HFF-Myc (cell line): ENCODE data around the gene CST3.
"Not testable (repeated sequence)": the region's sequence is repeated elsewhere in the genome, so short reads cannot be mapped to it uniquely, and the experiment has no call there.

ENCODE experiments used
- DNase-seq: peaks from one replicate; pipeline ENCODE4 v3.0.0-alpha.2; 2011; ENCODE audit warnings: low read depth; ENCODE audit errors: extremely low read depth
- H3K4me3 ChIP-seq: replicated peaks from 2 replicates; pipeline ENCODE4 v1.5.1; 2011; ENCODE audit warnings: low read depth, mild to moderate bottlenecking, control low read depth, low read length
- TF ChIP-seq, protein P1 (sequence below): IDR thresholded peaks from 2 replicates; pipeline ENCODE4 v1.5.1; 2012; ENCODE audit warnings: mild to moderate bottlenecking, low read depth, low read length, control low read depth; ENCODE audit errors: missing control alignments

The CST3 gene

DNA sequence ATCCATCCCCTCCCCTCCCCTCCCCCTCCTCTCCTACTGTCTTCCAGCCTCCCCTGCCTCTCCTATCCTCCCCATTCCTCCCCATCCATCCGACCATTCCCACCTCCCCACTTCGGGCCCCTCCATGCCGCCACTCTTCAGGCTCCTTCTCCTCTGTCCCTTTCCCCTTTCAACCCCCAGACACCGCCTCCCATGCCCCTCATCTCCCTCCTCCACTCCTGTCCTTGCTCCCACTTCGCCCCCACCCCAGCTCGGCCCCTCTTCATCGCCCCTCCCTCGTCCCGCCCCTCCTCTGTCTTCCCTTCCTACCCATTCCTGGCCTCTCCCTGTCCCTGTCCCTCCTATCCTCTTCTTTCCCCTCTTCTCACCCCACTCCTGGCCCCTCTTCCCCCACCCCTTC, 554 bp upstream of the CST3 start:
- TF ChIP-seq, protein P1, sequence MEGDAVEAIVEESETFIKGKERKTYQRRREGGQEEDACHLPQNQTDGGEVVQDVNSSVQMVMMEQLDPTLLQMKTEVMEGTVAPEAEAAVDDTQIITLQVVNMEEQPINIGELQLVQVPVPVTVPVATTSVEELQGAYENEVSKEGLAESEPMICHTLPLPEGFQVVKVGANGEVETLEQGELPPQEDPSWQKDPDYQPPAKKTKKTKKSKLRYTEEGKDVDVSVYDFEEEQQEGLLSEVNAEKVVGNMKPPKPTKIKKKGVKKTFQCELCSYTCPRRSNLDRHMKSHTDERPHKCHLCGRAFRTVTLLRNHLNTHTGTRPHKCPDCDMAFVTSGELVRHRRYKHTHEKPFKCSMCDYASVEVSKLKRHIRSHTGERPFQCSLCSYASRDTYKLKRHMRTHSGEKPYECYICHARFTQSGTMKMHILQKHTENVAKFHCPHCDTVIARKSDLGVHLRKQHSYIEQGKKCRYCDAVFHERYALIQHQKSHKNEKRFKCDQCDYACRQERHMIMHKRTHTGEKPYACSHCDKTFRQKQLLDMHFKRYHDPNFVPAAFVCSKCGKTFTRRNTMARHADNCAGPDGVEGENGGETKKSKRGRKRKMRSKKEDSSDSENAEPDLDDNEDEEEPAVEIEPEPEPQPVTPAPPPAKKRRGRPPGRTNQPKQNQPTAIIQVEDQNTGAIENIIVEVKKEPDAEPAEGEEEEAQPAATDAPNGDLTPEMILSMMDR, result no peak
- no peak for DNase-seq
- H3K4me3 ChIP-seq, result no peak overlapping the region

DNA sequence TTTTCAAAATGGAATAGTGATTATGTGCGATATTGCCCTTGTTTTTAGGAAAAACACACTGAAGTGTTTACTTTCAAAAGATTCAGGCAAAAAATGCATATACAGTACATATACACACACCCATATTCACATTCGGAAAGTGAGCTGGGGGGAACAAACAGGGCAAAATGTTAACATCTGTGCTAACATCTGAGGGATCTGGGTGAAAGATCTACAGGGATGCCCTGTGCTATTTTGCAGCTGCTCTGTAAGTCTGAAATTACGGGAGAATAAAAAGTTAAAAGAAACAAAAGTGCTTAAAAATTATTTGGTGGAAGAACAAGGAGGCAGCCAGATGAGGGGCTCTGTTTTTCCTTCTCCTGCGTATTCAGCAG, 860 bp downstream of the CST3 start:
- H3K4me3 ChIP-seq, result peak overlapping the region; percentile 71
- DNase-seq, result no peak
- TF ChIP-seq, protein P1, result no peak

DNA sequence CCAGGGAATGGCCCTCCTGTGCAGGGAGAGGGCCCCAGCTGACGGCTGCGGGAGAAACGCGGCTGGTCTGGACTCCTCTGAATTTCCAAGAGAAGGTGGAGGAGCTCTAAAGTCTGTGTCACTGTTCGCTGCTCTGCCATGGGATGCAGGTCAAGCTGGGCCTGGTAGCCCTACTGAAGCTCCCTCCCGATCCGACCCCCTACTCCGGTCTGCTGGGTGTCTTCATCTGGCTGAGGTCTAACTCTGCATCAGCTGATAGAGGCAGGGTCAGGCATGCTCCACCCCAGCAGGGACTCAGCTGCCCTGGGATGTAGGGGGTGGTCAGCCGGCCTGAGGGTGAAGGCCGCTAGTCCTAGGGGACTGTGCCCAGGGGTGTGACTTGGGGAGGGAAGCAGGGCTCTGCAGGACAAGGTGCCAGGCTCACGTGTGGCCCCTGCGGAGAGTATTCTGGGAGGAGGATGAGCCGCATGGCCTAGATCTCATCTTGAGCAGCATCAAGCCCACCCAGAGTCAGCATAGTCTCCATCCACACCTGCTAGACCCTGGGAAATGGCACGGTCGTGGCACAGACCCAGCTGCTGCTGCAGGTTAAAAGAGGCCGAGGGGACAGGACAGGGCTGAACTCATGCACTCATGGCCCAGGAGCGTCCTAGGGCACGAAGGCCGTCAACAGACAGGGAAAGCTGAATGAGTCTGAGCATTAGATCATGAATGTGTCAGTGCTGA, 1.4 kb downstream of the CST3 start:
- H3K4me3 ChIP-seq, result peak overlapping the region; percentile 71

DNA sequence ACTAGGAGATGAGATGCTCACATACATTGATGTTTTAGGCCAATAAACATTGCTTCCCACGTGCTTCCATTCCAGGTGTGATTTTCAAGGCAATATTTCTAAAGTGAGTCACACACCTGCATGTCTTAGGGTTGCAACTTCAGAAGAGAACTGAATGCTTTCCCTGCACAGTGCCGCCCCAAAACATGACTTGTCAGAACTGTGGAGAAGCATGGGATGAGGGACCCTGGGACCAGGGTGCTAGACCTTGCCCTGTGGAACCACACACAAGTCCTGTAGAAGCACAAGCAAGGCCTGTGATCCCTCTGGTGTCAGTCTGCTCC, 2.0 kb downstream of the CST3 start:
- peak overlapping the region; percentile 71 for H3K4me3 ChIP-seq
- not testable (repeated sequence) for DNase-seq

More for the DNA sequence above, 1.4 kb downstream of the CST3 start:
- no peak for DNase-seq
- TF ChIP-seq, protein P1, result no peak

DNA sequence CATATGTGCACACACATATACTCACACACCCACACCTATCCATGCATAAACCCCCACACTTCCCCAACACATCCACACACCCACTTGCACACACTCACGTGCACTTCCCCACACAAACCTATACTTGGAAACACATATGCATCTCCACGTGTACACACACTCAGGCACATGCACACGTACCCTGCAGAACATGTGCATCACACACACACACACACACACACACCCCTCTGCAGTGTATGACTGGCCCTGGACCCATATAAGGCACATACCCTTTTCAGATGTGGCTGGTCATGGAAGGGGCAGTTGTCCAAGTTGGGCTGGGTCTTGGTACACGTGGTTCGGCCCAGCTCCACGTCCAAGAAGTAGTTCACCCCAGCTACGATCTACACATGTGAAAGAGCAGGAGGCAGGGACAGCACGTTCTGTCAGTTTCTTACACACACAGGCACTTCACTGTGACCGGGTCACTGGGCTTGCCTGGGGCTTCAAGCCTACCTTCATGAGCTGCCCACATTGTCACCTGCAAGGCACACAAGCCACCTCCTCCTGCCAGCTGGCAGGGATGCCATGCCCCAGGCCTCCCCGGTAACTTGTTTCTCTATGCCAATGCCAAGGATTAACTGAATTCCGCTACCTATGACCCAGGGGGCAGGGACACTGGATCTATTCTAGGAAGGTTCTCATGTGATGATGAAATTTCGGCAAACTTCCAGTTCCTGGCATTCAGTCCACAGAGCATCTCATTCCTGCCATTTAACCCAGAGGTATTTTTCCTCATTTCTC, 2.6 kb downstream of the CST3 start:
- TF ChIP-seq, protein P1, result no peak
- no peak for DNase-seq
- H3K4me3 ChIP-seq, result peak overlapping the region; percentile 71

DNA sequence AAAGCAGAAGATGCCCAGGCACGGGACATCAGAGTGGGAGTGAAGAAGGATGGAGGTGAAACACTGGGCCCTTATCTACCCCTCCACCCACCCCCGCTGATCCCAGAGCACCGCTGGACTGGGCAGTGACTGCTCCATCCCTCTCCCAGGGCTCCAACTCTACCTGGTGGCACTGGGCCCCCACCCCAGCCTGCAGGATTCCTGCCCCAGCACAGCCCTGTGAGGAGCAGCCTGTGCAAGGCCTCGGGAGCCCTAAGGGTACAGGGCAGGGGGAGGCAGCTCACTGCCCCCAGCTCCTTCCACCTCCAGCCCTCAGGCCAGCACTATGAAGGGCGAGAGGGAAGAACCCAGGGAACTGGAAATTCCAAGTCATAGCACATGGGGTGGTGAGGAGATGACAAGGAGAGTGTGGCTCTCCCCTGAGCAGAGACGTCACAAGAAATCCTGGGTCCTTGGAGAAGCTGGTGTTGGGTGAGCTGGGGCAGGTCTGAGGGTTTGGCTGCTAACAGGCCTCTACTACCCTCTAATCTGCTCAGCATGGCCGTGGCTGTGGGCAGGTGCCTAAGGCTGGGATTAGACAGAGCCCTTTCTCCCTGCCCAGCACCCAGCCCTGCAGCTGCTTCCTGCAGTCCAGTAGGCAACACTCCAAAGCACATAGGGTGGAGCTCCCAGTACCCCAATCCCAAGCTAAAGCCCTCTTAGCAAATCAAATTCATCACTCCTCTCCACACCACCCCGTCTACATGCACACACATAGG, 3.5 kb downstream of the CST3 start:
- H3K4me3 ChIP-seq, result no peak overlapping the region
- no peak for DNase-seq
- TF ChIP-seq, protein P1, result no peak
